ENCODE data around the gene TBXAS1.

The TBXAS1 gene

DNA sequence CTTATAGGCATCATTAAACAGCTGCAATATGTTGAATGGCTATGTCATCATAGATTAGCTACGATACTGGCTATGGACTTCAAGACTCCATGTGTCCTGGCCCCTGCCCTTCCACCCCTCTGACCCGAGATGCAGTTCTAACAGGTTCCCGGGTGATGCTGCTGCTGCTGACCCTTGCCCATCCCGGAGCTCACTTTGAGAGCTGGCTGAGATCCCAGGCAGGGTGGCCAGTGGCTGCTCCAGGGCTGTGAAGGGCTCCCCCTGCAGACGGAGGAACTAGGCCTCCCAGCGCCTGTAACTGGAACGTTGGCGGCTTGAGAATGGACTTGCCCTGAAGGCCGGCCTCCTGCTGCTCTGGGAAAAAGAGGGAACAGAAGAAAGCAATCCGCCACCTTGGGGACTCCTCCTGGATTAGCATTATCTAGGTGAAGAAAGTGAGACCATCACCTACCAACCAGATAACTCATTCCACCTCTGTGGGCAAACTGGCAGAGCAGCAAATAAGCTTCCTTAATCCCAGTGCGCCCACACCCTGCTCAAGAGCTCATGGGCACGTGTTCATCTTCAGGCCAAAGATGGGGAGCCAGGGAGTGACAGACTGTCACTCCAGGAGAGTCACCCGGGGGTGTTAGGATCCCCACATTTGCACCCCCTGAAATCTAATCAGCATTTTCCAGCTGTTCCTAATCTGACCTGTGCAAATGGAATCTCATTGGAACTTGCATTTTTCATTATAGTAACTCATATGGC is 176.9 kb downstream of the TBXAS1 start:
- no peak for DNase-seq

DNA sequence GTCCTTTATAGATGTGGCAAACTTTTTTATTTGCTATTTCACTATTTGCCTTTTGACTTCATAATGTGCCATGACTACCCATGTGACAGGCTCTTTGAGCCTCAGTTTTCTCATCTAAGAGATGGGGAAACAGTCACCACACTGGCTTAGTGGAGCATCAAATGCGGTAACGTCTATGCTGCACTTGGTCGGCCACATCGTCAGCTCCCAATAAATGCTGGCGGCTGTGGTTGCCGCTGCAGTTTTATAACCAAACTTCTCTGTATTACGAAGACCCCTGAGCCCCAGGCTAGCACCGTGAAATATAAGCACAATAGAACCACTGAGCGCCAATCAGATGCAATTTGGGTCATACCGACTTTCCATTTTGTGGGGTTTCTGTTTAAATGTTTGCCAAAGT is 177.5 kb downstream of the TBXAS1 start:
- no peak for DNase-seq

DNA sequence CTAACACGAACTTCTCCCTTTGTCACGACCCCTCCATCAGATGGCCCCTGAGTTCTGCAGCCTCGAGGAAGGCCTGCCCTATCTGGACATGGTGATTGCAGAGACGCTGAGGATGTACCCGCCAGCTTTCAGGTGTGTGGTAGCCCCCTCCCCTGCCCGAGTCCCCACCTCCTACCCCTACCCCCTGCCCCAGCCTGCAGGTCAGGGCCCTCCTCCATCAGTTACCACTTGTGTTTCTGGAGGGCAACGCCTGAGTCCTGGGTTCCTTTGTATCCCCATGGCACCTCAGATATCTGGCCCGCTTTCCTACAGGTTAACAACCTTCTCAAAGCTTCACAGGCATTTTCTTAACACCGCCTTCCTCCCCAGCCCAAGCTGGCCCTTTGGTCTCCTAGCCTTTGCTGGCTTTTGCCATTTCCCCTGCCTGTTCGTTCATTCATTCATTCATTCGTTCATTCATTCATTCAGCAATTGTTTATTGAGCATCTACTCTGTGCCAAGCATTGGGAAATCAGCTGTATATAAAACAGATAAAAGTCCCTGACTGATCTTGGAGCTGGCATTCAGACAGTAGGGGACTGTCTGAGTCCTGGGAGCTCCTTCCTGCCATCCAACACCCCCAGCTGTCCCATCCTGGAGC is 178.1 kb downstream of the TBXAS1 start:
- DNase-seq = no peak

DNA sequence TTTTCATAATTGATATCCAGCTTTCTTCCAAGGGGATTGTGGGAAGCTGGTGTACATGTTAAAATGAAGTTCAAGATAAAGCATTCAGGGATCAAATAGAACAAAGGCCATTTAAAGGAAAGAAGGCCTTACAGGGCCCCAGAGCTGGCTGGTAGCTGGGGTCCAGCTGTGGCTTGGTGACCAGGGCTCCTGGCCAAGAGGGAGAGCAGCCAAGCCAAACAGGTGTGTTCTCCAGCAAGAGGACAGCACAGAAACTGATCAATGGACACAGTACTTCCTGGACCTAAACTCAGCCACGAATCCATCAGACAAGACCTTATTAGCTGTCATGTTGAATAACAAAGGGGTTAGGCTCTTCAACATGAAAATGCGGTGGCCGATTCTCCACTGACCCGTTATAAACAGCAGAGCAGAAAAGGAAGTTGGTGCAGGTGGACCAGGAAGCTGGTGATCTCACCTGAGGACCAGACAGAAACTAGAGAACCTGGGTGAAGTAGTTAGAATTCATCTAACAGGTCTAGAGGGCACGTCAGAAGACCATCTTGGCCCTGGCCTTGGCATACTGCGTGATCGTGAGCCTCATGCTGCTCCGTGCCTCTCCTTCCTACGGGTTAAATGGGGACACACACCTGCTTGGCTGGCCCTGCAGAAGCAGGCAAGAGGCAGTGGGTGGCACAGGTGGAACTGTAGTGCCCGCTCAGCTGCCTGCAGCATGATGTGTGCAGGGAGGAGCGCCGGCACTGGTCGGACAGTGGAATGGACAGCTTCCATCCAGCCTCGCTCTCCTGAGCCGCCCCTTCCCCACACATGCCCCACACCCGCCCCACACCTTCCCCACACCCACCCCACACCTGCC is 179.9 kb downstream of the TBXAS1 start:
- DNase-seq = no peak

DNA sequence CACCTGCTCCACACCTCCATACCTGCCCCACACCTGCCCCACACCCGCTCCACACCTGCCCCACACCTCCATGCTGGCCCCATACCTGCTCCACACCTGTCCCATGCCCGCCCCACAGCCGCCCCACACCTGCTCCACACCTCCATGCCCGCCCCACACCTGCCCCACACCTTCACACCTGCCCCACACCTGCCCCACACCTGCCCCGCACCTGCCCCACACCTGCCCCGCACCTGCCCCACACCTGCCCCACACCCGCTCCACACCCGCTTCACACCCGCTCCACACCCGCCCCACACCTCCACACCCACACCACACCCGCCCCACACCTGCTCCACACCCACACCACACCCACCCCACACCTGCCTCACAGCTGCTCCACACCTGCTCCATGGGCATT is 180.7 kb downstream of the TBXAS1 start:
- no peak for DNase-seq

DNA sequence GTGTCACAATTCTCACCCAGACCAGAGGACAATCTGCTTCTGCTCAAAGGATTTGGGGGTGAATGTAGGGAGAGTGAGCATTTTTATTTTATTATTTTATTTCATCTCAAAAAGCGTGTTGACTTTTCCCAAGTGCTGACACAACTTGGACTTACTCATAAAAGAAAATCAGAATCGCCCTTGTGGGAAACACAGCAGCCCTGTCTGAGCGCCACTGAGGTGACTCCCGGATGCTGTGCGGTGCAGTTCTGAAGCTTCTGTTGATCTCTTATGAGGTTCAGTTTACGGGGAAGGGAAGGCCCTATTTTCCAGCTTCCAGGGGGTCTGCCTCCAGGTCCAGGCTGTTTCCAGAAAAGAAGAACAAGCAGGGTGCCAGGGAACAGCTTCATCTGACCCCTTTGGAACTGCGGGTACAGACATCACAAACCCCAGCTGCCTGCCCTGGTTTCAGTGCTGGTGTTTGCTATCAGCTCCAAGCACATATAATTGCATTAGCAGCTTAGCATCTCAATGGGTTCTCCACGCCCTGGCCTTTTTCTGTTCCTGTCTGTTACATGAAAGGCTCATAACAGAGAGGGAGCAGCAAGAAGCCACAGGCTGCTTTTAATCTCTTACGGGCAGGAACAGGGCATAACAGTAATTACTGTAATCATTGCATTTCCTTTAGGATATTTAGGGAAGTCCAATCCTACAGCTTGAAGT is 181.3 kb downstream of the TBXAS1 start:
- no peak for DNase-seq

DNA sequence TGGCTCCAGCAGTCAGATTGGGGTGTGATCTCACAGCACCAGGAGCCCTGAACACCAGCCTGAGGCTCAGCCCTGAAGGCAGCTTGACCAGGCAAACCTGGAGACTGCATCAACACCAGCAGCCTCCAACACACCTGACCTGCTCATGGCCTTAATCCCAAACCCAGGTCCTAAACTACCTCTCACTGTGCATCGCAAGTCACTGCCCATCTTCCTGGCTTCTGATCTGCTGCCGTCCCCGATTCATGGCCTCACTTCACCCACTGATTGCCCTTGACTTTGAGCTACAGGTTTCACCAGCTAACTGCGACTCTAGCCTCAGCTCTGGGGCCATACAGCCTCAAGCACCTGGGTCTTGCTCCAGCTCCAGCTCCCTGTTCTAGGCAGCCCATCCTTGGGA is 184.6 kb downstream of the TBXAS1 start:
- no peak for DNase-seq

DNA sequence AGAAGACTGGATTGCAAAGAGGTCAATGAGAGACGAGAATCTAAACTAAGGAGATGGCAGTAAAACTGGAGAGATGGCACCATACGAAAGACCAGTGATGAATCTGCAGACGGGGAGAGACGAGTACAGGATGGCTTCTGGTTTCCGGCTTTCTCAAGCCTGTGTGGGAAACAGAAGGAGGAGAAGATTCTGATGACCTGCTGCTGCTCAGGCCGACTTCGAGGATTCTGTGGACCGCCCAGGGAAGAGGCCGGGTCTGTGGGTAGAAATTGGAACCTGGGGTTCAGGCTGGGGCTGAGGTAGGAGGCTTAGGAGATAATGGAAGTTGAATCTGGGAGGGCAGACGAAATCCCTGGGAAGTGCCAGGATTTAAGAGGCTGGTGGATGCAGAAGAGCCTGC is 185.1 kb downstream of the TBXAS1 start:
- no peak for DNase-seq

DNA sequence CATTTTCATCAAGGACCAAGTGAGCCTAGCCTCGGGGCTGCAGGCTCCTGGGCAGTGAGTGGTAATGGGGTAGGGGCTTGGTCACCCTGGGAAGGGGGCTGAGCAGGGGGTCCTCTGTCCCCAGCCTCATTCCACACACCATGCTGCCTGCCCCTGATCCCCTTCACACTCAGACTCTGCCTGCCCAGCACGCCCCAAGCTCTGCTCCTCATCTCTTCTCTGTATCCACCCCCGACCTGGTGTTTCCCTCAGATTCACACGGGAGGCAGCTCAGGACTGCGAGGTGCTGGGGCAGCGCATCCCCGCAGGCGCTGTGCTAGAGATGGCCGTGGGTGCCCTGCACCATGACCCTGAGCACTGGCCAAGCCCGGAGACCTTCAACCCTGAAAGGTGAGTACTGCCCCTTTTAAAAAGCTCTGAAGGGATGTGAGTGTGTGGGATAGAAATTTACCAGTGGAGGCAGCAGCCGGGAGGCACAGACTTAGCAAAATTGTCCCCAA is 186.5 kb downstream of the TBXAS1 start:
- no peak for DNase-seq

DNA sequence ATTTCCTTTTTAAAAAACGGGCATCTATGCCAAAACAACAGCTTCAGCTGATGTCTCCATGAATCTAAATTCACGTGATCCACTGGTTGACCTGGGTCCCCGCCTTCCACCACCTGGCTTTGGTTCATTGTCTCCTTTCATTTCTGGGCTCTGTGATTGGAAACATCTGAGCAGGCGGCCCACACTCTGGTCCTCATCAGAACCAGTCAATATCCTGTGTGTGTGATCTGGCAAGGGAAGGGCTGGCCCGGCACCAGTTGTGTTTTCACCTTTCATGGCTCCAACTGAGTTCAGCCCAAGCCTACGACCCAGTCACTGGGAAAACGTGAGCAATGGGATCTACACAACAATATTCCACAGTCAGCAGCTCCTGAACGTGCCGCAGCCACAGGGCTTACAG is 187.5 kb downstream of the TBXAS1 start:
- no peak for DNase-seq

DNA sequence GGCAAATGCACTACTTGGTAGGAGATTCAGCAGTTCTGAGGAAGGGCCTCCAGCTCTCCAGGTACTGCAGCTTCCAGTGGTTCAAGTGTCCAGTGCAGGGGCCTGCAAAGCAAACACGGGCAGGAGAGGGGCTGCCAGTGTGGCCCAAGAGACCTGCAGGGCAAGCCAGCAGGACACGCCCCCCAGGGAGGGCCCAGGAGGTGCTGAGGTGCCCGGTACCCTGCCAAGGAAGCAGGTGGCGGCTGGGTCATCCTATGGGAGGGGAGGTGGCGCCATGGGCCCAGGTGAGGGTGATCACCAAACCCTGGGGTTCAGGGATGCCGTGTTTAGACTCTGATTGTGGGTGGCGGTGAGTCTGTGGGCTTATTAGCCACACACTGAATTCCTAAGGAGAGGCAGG is 188.0 kb downstream of the TBXAS1 start:
- DNase-seq = no peak

DNA sequence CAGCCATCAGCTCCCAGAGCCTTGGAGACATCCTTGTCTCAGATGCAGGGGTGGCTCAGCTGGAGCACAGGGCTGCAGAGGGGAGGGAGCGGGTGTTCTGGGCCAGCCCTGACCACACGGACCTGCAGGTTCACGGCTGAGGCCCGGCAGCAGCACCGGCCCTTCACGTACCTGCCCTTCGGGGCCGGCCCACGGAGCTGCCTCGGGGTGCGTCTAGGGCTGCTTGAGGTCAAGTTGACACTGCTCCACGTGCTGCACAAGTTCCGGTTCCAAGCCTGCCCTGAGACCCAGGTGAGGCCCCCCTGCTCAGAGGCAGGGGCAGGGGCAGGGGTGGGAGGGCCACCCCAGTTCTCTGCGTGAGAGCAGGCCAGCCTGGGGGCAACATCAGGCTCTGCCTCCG is 188.5 kb downstream of the TBXAS1 start:
- DNase-seq = no peak

DNA sequence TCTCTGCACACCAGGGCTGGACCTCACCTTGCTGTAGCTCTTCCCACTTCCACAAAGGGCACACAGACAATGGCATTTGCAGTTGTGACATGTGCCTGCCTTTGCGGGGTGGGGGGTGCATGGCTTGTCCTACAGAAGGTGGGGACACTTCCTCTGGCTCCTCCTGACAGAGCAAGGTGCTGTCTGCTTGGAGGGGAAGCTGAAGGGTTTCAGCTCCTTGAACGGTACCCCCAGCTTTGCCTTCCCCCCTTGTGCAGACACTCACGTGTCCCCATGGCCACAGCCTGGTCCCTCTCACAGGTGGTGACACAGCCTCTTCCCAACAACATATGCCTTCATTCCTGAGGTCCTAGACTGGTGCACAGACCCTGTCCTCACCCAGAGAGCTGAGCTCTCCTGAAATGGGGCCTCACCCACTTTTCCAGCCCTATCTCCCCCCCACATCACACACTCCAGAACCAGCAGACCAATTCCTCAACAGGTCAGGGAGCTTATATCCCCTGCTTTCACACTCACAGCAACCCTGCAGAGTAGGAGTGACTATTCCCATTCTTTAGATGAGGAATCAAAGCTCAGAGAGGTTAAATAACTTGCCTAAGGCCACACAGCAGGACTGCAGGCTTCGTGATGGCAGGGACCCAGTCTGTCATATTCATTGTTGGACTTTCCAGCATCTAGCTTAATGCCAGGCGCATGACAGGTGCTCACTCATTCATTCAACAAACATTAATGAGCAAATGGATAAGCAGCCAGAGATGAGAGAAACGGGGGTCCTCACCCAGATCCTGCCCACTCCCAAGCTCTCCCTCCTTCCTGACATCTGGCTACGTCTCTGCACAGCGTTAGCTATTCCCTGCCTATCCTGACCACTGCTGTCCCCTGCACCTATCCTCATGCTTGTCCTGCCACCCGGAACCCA is 189.3 kb downstream of the TBXAS1 start:
- DNase-seq = no peak

DNA sequence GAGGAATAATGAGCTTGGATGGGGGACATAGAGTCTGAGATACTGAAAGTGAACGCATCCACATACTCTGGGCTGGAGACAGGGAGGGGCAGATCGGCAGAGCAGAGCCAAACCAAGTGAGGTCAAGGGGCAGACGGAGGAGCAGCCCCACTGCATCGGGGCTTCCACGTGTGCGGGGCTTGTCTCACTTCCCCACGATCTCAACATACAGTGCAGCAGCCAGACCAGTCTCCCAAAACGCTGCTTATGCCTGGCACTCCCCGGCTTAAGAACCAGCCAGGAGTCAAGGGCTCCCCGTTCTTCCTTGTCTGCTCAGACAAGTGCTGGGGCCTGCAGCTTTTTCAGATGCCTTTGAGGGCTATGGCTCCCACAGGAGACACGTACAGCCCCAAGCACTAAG is 190.1 kb downstream of the TBXAS1 start:
- no peak for DNase-seq

DNA sequence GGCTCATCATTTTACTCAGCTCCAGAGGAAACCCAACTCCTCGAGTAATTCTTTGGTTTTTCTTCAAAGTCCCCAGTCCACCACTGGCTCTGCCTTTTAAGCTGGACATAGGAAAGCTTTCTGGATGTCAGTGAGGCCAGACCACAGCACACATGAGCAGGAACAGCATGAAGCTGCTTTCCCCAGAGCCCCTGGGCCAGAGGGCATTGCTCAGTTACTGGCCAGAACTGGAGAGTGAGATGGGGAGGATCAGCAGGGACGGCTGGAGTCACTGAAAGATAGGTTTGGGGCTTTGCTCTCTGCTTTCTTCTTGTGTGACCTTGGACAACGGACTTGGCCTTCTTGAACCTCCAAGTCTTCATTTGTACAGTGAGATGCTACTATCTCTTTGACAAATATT is 190.5 kb downstream of the TBXAS1 start:
- no peak for DNase-seq

DNA sequence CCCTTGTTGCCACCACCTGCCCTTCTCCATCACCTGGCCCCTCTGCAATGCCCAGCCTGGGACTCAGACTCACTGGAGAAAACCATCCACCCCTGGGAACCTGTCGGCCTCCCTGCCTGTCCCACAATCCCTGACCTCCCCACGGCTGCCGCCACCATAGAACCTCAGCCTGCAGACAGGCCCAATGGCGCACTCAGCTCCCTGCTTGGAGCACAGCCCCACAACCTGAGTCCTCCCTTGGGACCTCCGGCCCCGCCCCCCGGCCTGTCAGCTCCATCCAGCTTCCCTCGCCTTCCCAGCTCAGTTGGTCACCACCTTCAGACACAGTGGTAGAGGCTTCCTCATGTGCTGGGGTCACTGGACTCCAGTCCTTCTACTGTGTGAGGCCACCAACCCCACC is 192.5 kb downstream of the TBXAS1 start:
- DNase-seq = no peak

DNA sequence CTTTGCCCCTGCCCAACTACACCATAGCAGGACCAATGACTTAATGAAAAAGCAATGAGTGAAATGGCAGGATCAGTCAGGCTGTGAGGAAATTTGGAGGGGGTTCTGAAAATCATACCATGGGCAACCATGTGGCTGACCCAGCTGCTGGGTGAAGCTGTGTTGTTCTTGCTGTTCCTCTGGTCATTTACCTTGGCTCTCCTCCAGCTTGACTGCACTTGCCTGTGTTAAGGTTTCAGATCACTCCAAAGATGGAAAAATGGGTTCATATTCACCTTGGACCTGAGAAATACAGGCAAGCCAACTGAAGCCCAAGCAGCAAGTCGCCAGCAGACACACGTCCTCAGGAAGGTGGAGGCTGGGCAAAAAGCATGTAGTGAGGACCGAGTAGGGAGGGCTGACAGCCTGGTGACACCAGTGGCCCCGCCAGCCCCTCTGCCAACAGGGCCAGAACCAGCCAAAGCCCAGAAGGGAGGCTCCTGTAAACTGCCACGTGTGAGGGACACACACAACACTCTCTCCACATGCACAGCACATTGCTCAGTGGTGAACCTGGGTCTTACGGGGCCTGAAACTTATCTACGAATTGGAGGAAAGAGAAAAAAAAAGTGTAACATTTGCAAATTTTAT is 193.6 kb downstream of the TBXAS1 start:
- no peak for DNase-seq

DNA sequence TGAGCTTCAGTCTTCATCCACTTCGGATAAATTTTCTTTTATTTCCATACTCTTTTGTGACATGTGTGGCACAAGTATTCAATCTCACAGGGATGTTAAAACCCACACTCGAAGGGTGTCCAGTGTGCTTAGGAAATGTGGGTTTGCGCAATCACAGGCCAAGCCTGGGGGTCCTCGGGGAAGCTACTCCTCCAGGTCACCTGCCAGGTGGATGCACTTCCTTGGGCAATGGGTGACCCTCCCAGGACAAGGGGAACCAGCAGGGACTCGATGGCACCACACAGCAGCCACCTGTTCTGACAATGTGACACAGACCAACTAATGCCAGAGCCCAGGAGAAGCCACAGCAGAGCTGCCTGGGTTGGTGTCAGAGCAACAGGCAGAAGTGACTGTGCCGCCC is 194.7 kb downstream of the TBXAS1 start:
- no peak for DNase-seq

DNA sequence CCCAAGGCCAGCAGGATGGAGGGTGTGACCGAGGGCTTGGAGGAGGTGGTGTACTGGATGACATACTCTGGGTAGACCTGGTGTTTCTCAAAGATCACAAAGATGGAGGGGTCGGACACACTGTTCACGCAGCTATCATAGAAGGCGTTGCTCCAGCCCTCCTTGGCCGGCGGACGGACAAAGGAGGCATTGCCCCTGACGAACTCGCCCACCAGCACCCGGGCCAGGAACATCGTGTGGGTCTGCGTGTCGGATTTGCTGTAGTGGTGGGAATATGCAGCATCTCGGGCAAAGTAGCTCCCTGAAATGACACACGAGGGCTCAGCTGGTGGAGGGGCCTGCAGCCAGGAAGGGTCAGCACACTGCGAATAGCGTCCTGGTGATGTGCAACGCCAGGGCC is 195.5 kb downstream of the TBXAS1 start:
- DNase-seq = no peak

DNA sequence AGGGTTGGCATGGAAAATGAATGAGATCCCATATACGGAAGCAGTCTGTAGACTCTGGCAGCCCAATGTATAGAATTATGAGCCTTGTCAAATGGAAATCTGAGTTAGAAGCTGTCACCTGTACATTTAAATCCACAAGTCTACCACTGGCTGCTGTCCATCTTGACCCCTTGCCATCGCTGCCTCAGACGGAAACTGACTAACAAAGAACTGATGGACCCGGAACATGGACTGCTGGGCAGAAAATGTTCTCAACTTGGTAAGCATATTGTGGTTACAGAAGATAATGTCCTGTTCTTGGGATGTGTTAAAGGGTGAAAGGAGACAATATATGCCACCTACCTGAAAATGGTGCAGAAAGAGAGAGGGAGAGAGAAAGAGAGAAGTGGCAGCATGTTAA is 196.2 kb downstream of the TBXAS1 start:
- DNase-seq = no peak

DNA sequence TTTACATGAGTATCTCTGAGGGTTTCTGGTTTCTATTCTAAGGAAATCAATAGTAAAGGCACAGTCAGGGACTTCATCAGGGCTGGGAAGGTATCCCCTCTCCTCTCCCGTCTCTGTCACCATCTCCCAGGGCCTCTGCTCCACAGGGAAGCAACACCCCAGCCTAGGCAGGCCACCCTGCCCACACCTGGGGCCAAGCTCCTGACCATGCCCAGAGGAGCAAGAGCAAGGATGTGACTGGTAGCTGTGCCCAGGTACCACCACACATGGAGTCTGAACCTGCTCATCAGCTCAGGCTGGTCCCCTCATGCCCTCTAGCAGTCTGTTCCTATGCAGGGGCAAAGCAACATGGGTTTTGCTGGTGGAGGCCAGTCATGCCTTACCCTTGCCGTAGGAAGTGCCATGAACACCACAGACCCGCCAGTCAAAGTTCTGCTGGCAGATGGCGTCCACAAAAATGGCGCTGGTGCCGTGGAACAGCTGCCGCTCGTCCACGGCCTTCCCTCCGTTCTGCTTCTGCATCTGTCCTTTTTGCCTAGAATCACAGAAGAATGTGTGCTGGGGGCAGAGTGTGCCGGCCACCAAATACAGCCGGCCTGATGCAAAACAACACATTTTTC is 196.9 kb downstream of the TBXAS1 start:
- no peak for DNase-seq
